ENCODE measurements around the gene KIF3A. TPM values are rescaled to one million over a fixed set of nuclear protein-coding genes. Genes with fewer than 3 reads are reported as not detected.

The KIF3A gene
- total RNA-seq, 1 experiment from 2014 or later, result 12.7 TPM

DNA sequence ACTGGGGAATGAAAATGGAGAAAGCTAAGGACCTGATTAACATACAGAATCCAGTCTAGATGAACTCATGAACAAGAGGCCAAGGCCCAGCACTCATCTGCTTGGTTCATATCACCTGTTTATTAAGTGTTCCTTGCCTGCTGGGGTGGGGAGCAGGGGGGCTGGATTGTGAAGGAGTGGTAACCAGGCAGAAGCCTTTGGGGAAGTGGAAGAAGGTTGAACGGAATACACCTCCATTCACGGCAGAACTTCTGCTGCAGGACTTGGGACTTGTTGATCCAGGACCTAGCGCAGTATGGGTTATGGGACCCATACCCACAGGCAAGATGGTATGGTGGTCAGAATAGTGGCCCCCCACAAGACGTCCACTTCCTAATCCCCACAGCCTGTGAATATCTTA is 48.5 kb upstream of the KIF3A start:
- no peaks in the 10 kb centered on the region for H3K36me3 ChIP-seq (ENCODE audit: control insufficient read depth in 1 of 2, insufficient read depth in 2 of 2, low read length in 2 of 2)
- CTCF ChIA-PET, result interaction anchor here (1.1 kb wide), 1 partner anchor 34 kb away, joined by 3 read pairs; no protein-coding TSS in a partner anchor
- no peak overlapping the region for H3K4me2 ChIP-seq (ENCODE audit: low read length)
- no peaks in the 10 kb centered on the region for H4K20me1 ChIP-seq (ENCODE audit: insufficient read depth)
- intact Hi-C loops (cut with micrococcal nuclease), result no loop called here
- peaks cover 0 to 8% of the 10 kb centered on the region in 2 experiments; a peak in 3 of 4 replicates for H3K4me1 ChIP-seq (ENCODE audit: control insufficient read depth in 1 of 2, insufficient read depth in 2 of 2, low read length in 2 of 2)
- no peaks in the 10 kb centered on the region for H3K79me2 ChIP-seq (ENCODE audit: insufficient read depth, low read length)
- TF ChIP-seq CBX3 (IDR thresholded peaks at IDR 0.05; ENCODE audit: low read depth) (no peak), ZFX (IDR thresholded peaks at IDR 0.05) (no peak), JUND (IDR thresholded peaks at IDR 0.05) (no peak), EGR1 (IDR thresholded peaks at IDR 0.05; ENCODE audit: low read depth) (no peak), FOSL1 (IDR thresholded peaks at IDR 0.05; ENCODE audit: low read depth) (no peak), EZH2phosphoT487 (IDR thresholded peaks at IDR 0.05; ENCODE audit: borderline replicate concordance) (no peak), TCF7L2 (IDR thresholded peaks at IDR 0.05; ENCODE audit: borderline replicate concordance, extremely low read depth, insufficient read depth, insufficient read length) (no peak), RAD21 (IDR thresholded peaks at IDR 0.05; ENCODE audit: low read depth) (no peak), ELF1 (IDR thresholded peaks at IDR 0.05; ENCODE audit: borderline replicate concordance, low read depth) (no peak), YY1 (IDR thresholded peaks at IDR 0.05; ENCODE audit: extremely low read depth, insufficient replicate concordance, low read depth, low read length) (no peak), SIN3A (IDR thresholded peaks at IDR 0.05; ENCODE audit: low read depth) (no peak), ZNF274 (IDR thresholded peaks at IDR 0.05; ENCODE audit: low read depth, low read length) (no peak)
- TF ChIP-seq, protein P1, sequence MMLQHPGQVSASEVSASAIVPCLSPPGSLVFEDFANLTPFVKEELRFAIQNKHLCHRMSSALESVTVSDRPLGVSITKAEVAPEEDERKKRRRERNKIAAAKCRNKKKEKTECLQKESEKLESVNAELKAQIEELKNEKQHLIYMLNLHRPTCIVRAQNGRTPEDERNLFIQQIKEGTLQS (IDR thresholded peaks at IDR 0.05), result no peak
- TF ChIP-seq, protein P2, sequence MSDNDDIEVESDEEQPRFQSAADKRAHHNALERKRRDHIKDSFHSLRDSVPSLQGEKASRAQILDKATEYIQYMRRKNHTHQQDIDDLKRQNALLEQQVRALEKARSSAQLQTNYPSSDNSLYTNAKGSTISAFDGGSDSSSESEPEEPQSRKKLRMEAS (IDR thresholded peaks at IDR 0.05), result no peak
- TF ChIP-seq, protein P3, sequence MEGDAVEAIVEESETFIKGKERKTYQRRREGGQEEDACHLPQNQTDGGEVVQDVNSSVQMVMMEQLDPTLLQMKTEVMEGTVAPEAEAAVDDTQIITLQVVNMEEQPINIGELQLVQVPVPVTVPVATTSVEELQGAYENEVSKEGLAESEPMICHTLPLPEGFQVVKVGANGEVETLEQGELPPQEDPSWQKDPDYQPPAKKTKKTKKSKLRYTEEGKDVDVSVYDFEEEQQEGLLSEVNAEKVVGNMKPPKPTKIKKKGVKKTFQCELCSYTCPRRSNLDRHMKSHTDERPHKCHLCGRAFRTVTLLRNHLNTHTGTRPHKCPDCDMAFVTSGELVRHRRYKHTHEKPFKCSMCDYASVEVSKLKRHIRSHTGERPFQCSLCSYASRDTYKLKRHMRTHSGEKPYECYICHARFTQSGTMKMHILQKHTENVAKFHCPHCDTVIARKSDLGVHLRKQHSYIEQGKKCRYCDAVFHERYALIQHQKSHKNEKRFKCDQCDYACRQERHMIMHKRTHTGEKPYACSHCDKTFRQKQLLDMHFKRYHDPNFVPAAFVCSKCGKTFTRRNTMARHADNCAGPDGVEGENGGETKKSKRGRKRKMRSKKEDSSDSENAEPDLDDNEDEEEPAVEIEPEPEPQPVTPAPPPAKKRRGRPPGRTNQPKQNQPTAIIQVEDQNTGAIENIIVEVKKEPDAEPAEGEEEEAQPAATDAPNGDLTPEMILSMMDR (IDR thresholded peaks at IDR 0.05 in 2 of 3, conservative IDR thresholded peaks at IDR 0.05 in 1 of 3; ENCODE audit: borderline replicate concordance in 1 of 3, insufficient read depth in 1 of 3, low read depth in 2 of 3, low read length in 2 of 3), result no peak
- no peak for ATAC-seq
- no peak overlapping the region for H3K9ac ChIP-seq (ENCODE audit: low read length)
- H2AFZ ChIP-seq (ENCODE audit: low read depth, low read length, poor library complexity, severe bottlenecking), result no peak overlapping the region
- RAD21 ChIA-PET (ENCODE audit: low non-redundant PET in 1 of 2, low total read pairs in 2 of 2, uncharacterized antibody in 2 of 2, unreplicated experiment in 2 of 2), result interaction anchor here in 1 of 2 experiments (0.5 kb wide), 1 partner anchor 34 kb away, joined by 3 read pairs; no protein-coding TSS in a partner anchor
- H3K4me3 ChIP-seq (replicated peaks in 1 of 2; ENCODE audit: low read depth in 1 of 2, low read length in 2 of 2), result no peak overlapping the region
- H3K9me3 ChIP-seq (ENCODE audit: control insufficient read depth in 1 of 2, insufficient read depth in 1 of 2, low read depth in 1 of 2, low read length in 2 of 2), result no peaks in the 10 kb centered on the region
- H3K27me3 ChIP-seq (ENCODE audit: insufficient read depth, low read length), result no peaks in the 10 kb centered on the region
- no TSS peak for BruUV-seq (replicated peaks)
- no peaks in the 10 kb centered on the region for H3K9me2 ChIP-seq (ENCODE audit: insufficient read depth)
- DNase-seq (ENCODE audit: low read depth, low spot score), result no peak
- H3K27ac ChIP-seq (ENCODE audit: low read depth, low read length), result no peak overlapping the region
- POLR2A ChIA-PET, result no interaction called here
